GM12878 (cell line): ENCODE data around the gene ATOH7. TPM values are rescaled to one million over a fixed set of nuclear protein-coding genes. Genes with fewer than 3 reads are reported as not detected.

Experiments
- ATAC-seq: fragments of 200-7000 bp; cut with Tn5 transposase; 3 replicates; pipeline ENCODE4 v1.9.1; 2020; ENCODE audit warnings: mild to moderate bottlenecking, moderate library complexity
- BruUV-seq: library from RNA; stranded (reverse); fragments of 400-500 nt; replicated peaks from 2 replicates; lab custom pipeline; 2021; lab: Mats Ljungman, UMichigan
- CTCF ChIA-PET: fragments of 300-600 bp; sonication (Branson Sonifier 250); formaldehyde crosslinking; extraction: SDS; loops from one replicate; lab custom pipeline; 2021; ENCODE audit warnings: inconsistent platforms; lab: Yijun Ruan, JAX
- POLR2A ChIA-PET: fragments of 350-600 bp; formaldehyde crosslinking; extraction: SDS; loops from one replicate; lab custom pipeline; 2021; ENCODE audit warnings: inconsistent platforms; lab: Charles Lee
- RAD21 ChIA-PET: fragments of 300-600 bp; sonication (Branson Sonifier 250); formaldehyde crosslinking; loops from one replicate; lab custom pipeline; 2023; ENCODE audit warnings: antibody characterized with exemption; ENCODE audit not compliant: unreplicated experiment; lab: Charles Lee
- SMC1A ChIA-PET: fragments of 300-600 bp; sonication (Branson Sonifier 250); formaldehyde crosslinking; loops from one replicate; lab custom pipeline; 2023; ENCODE audit not compliant: unreplicated experiment, uncharacterized antibody; lab: Charles Lee
- DNase-seq: peaks from one replicate; pipeline ENCODE4 v3.0.0-alpha.2; 2011; ENCODE audit warnings: low read depth, low spot score
- FAIRE-seq: peaks from 3 replicates; lab custom pipeline; 2011; peaks lifted over from hg19 to GRCh38; lab: Jason Lieb, UNC
- H2AFZ ChIP-seq: 2 replicates; pipeline ENCODE4 v1.6.0; 2011; ENCODE audit warnings: low read depth, low read length, control low read depth; ENCODE audit not compliant: control insufficient read depth
- H3K27ac ChIP-seq: 2 replicates; pipeline ENCODE4 v1.5.1; 2011; ENCODE audit warnings: control low read depth; ENCODE audit not compliant: control insufficient read depth, insufficient read depth
- H3K27me3 ChIP-seq, 2 experiments: replicated peaks in 1 of 2; 2 replicates each; pipeline versions ENCODE4 v1.6.0 to v1.6.1; 2011; ENCODE audit warnings: low read length in 1 of 2; ENCODE audit not compliant: control insufficient read depth in 2 of 2, insufficient read depth in 2 of 2
- H3K36me3 ChIP-seq, 2 experiments: 2 replicates each; pipeline ENCODE4 v1.5.1; 2011; ENCODE audit warnings: low read length in 1 of 2; ENCODE audit not compliant: control insufficient read depth in 2 of 2, insufficient read depth in 2 of 2
- H3K4me1 ChIP-seq: 2 replicates; pipeline ENCODE4 v1.6.1; 2011; ENCODE audit warnings: mild to moderate bottlenecking, low read length, moderate library complexity, mixed read lengths; ENCODE audit not compliant: control insufficient read depth, insufficient read depth
- H3K4me2 ChIP-seq: 2 replicates; pipeline ENCODE4 v1.6.0; 2011; ENCODE audit warnings: control low read depth; ENCODE audit not compliant: control insufficient read depth, insufficient read depth
- H3K4me3 ChIP-seq: fragments of 200-600 bp; sonication (generic); 2 replicates; pipeline ENCODE4 v1.5.1; 2016
- H3K79me2 ChIP-seq: 2 replicates; pipeline ENCODE4 v1.6.0; 2011; ENCODE audit warnings: low read length; ENCODE audit not compliant: control insufficient read depth, insufficient read depth
- H3K9ac ChIP-seq: 2 replicates; pipeline ENCODE4 v1.8.0; 2011; ENCODE audit warnings: low read length, control low read depth, mixed read lengths; ENCODE audit not compliant: control insufficient read depth, insufficient read depth
- H3K9me3 ChIP-seq: replicated peaks from 3 replicates; pipeline ENCODE4 v1.5.1; 2011; ENCODE audit warnings: mild to moderate bottlenecking, low read length; ENCODE audit not compliant: control insufficient read depth, insufficient read depth
- H4K20me1 ChIP-seq: 2 replicates; pipeline ENCODE4 v1.6.0; 2011; ENCODE audit not compliant: control insufficient read depth, insufficient read depth
- BMI1 ChIP-seq: fragments of 450-650 bp; IDR thresholded peaks from 2 replicates; pipeline ENCODE4 v1.6.1; 2016; ENCODE audit warnings: mild to moderate bottlenecking, moderate library complexity, borderline replicate concordance
- IRF4 ChIP-seq: IDR thresholded peaks from 2 replicates; pipeline ENCODE4 v1.6.1; 2011; ENCODE audit warnings: low read depth, low read length
- RAD21 ChIP-seq: IDR thresholded peaks from 2 replicates; pipeline ENCODE4 v1.6.1; 2011; ENCODE audit warnings: mild to moderate bottlenecking, low read depth, low read length, moderate library complexity; ENCODE audit not compliant: insufficient read depth
- SMC3 ChIP-seq: IDR thresholded peaks from 2 replicates; pipeline ENCODE4 v1.6.1; 2011; ENCODE audit warnings: low read length, improper control_type of control experiment, borderline replicate concordance
- WGBS: methylation state at CpG from one replicate; pipeline ENCODE4 v1.1.6; 2016; ENCODE audit warnings: low lambda C conversion rate; ENCODE audit not compliant: insufficient replicate concordance, insufficient coverage; ENCODE audit errors: missing lambda C conversion rate; 5-methylcytosine and 5-hydroxymethylcytosine counted together
- in situ Hi-C: fragments of 300-500 bp; cut with MboI; formaldehyde crosslinking; loops from 9 replicates; pipeline ENCODE4 v1.14.3; 2018; ENCODE audit warnings: mixed read lengths
- intact Hi-C: fragments of 100-400 bp; cut with micrococcal nuclease; formaldehyde crosslinking; loops from one replicate; pipeline ENCODE4 v1.14.2; 2022; ENCODE audit not compliant: unreplicated experiment
- polyA plus RNA-seq, 11 experiments: library from polyadenylated mRNA; depleted of rRNA in 4 of 11; unstranded in 6 of 11; stranded (reverse) in 5 of 11; fragments of >200 nt; fragmentation: Nextera tagmentation in 4 of 11; fragmentation: Illumina TruSeq in 1 of 11; extraction: Ambion mirVana in 4 of 11; extraction: Trizol in 1 of 11; gene quantifications; 1 replicate in 1 of 11; 2 replicates in 10 of 11; pipeline versions ENCODE4 v1.2.1 to v1.2.3, GENCODE V29; 2011 to 2016; ENCODE audit warnings: inconsistent platforms in 2 of 11, missing spikeins in 2 of 11, low read depth in 1 of 11
- total RNA-seq, 4 experiments: library from RNA; depleted of rRNA in 3 of 4; stranded (reverse); fragments of >200 nt in 3 of 4; fragmentation: Illumina TruSeq in 1 of 4; extraction: Trizol in 1 of 4; gene quantifications; 2 replicates each; pipeline versions ENCODE4 v1.2.1 to v1.2.3, GENCODE V29; 2013 to 2021
- TF ChIP-seq, protein P1 (sequence below), 3 experiments: IDR thresholded peaks in 2 of 3; conservative IDR thresholded peaks in 1 of 3; 2 replicates each; pipeline ENCODE4 v1.5.1; 2011; ENCODE audit warnings: low read depth in 3 of 3, low read length in 3 of 3, mild to moderate bottlenecking in 3 of 3, control low read depth in 2 of 3, moderate library complexity in 2 of 3, inconsistent platforms in 1 of 3, mixed read lengths in 1 of 3; ENCODE audit not compliant: control insufficient read depth in 2 of 3, insufficient read depth in 1 of 3; ENCODE audit errors: extremely low read depth in 1 of 3

The ATOH7 gene
- total and polyA plus RNA-seq, 10 of the 15 experiments (the other 5 are each of a cell fraction or from before 2014, with no cell fraction given) = not detected

DNA sequence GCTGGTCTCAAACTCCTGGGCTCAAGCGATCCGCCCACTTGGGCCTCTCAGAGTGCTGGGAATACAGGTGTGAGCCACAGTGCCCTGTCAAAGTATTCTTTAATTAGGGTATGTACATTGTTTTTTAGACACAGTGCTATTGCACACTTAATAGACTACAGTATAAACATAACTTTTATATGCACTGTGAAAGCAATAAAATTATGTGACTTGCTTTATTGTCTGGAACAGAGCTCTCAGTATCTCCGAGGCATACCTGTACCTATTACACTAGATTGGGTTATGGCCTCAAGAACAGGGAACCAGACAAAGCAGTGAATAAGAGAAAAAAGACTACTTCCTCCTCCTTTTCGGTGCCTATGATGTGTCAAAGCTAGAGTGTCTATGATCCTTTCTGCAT lies 13.1 kb downstream of the ATOH7 start:
- Histone ChIP-seq H3K27me3 (no peaks in the 10 kb centered on the region), H3K27ac (no peak overlapping the region), H2AFZ (no peak overlapping the region), H3K4me3 (no peak overlapping the region), H3K36me3 (no peaks in the 10 kb centered on the region), H3K4me2 (no peak overlapping the region), H3K9me3 (no peaks in the 10 kb centered on the region), H3K9ac (no peak overlapping the region), H3K79me2 (no peaks in the 10 kb centered on the region), H3K4me1 (no peaks in the 10 kb centered on the region), H4K20me1 (no peaks in the 10 kb centered on the region)
- intact Hi-C loops (loop anchor here (10.0 kb wide), 1 partner anchor 686 kb away; the partner anchor contains the start of gene DDX50), in situ Hi-C loops (loop anchor here (5.0 kb wide), 1 partner anchor 79 kb away; no protein-coding TSS in a partner anchor)
- DNase-seq (no peak), FAIRE-seq (no peak), ATAC-seq (no peak)
- RAD21 ChIA-PET = interaction anchor here (1.4 kb wide), 1 partner anchor 83 kb away, joined by 4 read pairs; no protein-coding TSS in a partner anchor
- CTCF ChIA-PET = interaction anchor here (1.1 to 1.3 kb wide), 2 partner anchors 83 to 128 kb away, joined by 3 to 4 read pairs; no protein-coding TSS in a partner anchor
- TF ChIP-seq IRF4 (no peak), SMC3 (no peak)
- WGBS = 65% methylated on average over 4 of the region's 4 CpGs
- SMC1A ChIA-PET = no interaction called here
- no TSS peak for BruUV-seq
- POLR2A ChIA-PET = no interaction called here

DNA sequence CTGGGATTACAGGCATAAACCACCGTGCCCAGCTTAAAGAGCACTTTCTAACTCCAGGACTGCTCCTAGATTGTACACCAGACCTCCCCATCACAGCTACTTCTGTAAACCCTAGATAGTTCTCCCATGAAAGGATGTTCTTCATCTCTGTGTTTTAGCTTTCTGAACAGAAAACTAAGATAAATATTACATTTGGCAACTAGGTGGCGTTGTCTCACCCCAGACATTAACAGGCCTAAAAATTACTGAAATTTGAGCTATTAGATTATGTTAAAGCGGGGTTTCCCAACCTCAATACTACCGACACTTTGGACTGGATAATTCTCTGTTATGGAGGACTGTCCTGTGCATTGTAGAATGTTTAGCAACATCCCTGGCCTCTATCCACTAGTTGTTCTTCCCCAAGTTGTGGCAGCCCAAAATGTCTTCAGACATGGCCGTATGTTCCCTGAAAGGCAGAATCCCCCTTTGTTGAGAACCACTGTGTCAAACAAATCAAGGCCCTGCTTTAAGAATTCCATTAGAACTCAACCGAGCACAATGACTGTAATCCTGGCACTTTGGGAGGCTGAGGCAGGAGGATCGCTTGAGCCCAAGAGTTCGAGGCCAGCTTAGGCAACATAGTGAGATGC lies 19.1 kb downstream of the ATOH7 start:
- no peaks in the 10 kb centered on the region for H3K27me3 ChIP-seq
- BruUV-seq = no TSS peak
- TF ChIP-seq RAD21 = peak; percentile 70
- no peak for TF ChIP-seq BMI1
- peak; percentile 62; the same call in 1 of the 2 replicates for TF ChIP-seq SMC3
- TF ChIP-seq, protein P1, sequence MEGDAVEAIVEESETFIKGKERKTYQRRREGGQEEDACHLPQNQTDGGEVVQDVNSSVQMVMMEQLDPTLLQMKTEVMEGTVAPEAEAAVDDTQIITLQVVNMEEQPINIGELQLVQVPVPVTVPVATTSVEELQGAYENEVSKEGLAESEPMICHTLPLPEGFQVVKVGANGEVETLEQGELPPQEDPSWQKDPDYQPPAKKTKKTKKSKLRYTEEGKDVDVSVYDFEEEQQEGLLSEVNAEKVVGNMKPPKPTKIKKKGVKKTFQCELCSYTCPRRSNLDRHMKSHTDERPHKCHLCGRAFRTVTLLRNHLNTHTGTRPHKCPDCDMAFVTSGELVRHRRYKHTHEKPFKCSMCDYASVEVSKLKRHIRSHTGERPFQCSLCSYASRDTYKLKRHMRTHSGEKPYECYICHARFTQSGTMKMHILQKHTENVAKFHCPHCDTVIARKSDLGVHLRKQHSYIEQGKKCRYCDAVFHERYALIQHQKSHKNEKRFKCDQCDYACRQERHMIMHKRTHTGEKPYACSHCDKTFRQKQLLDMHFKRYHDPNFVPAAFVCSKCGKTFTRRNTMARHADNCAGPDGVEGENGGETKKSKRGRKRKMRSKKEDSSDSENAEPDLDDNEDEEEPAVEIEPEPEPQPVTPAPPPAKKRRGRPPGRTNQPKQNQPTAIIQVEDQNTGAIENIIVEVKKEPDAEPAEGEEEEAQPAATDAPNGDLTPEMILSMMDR (IDR thresholded peaks at IDR 0.05 in 2 of 3, conservative IDR thresholded peaks at IDR 0.05 in 1 of 3; ENCODE audit: control insufficient read depth in 2 of 3, extremely low read depth in 1 of 3, insufficient read depth in 1 of 3, low read depth in 3 of 3, low read length in 3 of 3) = peak; percentile 39 to 58 (median 42); a peak in 5 of 6 replicates
- 46% methylated on average over 8 of the region's 8 CpGs for WGBS
- ATAC-seq (peak; percentile 54), FAIRE-seq (peak; percentile 84), DNase-seq (no peak)
- no peaks in the 10 kb centered on the region for H3K36me3 ChIP-seq
- SMC1A ChIA-PET = interaction anchor here (0.6 to 8.7 kb wide), 31 partner anchors 10 to 425 kb away, joined by 3 to 159 read pairs (median 4); partner anchors contain the start of genes ATOH7 and PBLD
- intact Hi-C loops (loop anchor here (1.0 to 10.0 kb wide), 3 partner anchors 89 to 692 kb away; partner anchors contain the start of gene DDX50), in situ Hi-C loops (no loop called here)
- 0 out of 2 replicates have a peak overlapping the region, but pooled peaks have one; percentile 11 for H3K9ac ChIP-seq
- CTCF ChIA-PET = interaction anchor here (0.6 to 9.1 kb wide), 60 partner anchors 10 to 696 kb away, joined by 3 to 267 read pairs (median 4); partner anchors contain the start of genes ATOH7, HNRNPH3, PBLD and SIRT1
- no peaks in the 10 kb centered on the region for H3K9me3 ChIP-seq
- RAD21 ChIA-PET = interaction anchor here (0.6 to 9.1 kb wide), 23 partner anchors 11 to 687 kb away, joined by 3 to 160 read pairs (median 4); partner anchors contain the start of genes HNRNPH3 and PBLD
- no peaks in the 10 kb centered on the region for H3K79me2 ChIP-seq
- H3K27ac ChIP-seq = no peak overlapping the region
- peak overlapping the region; percentile 54 for H2AFZ ChIP-seq
- no peak overlapping the region for H3K4me2 ChIP-seq
- H4K20me1 ChIP-seq = no peaks in the 10 kb centered on the region
- no peaks in the 10 kb centered on the region; the same call in 1 of the 2 replicates for H3K4me1 ChIP-seq
- no peak overlapping the region for H3K4me3 ChIP-seq
- POLR2A ChIA-PET = no interaction called here
